Fibroblast of lung (primary cell): ENCODE measurements around the gene GPN1.

ENCODE experiments used
- EZH2 ChIP-seq: IDR thresholded peaks from 2 replicates; pipeline ENCODE4 v1.5.1; 2012; ENCODE audit warnings: low read length, control low read depth, mild to moderate bottlenecking; ENCODE audit errors: missing control alignments
- TF ChIP-seq, protein P1 (sequence below), 2 donors: IDR thresholded peaks in 1 of 2; conservative IDR thresholded peaks in 1 of 2; 1 replicate in 1 of 2; 2 replicates in 1 of 2; pipeline ENCODE4 v1.5.1; 2011 to 2012; ENCODE audit warnings: low read length in 2 of 2, control low read depth in 1 of 2, inconsistent platforms in 1 of 2, low read depth in 1 of 2, mild to moderate bottlenecking in 1 of 2

GRCh38 chr2:27613985-27614384 is 14.9 kb upstream of the GPN1 start:
- TF ChIP-seq, protein P1, sequence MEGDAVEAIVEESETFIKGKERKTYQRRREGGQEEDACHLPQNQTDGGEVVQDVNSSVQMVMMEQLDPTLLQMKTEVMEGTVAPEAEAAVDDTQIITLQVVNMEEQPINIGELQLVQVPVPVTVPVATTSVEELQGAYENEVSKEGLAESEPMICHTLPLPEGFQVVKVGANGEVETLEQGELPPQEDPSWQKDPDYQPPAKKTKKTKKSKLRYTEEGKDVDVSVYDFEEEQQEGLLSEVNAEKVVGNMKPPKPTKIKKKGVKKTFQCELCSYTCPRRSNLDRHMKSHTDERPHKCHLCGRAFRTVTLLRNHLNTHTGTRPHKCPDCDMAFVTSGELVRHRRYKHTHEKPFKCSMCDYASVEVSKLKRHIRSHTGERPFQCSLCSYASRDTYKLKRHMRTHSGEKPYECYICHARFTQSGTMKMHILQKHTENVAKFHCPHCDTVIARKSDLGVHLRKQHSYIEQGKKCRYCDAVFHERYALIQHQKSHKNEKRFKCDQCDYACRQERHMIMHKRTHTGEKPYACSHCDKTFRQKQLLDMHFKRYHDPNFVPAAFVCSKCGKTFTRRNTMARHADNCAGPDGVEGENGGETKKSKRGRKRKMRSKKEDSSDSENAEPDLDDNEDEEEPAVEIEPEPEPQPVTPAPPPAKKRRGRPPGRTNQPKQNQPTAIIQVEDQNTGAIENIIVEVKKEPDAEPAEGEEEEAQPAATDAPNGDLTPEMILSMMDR (conservative IDR thresholded peaks at IDR 0.05 in 1 of 2, IDR thresholded peaks at IDR 0.05 in 1 of 2; ENCODE audit: low read depth in 1 of 2, low read length in 2 of 2), result no peak
- no peak for TF ChIP-seq EZH2
